Left lung (tissue), 10 donors: Measurements from ENCODE around the gene SMKR1. TPM values are rescaled to one million over a fixed set of nuclear protein-coding genes. Genes with fewer than 3 reads are reported as not detected.

Experiments used
- ATAC-seq: fragments of 200-7000 bp; cut with Tn5 transposase; one replicate; pipeline ENCODE4 v1.9.1; 2020; ENCODE audit warnings: moderate library complexity
- DNase-seq, 4 donors: peaks; one replicate each; pipeline ENCODE4 v3.0.0-alpha.2; 2013 to 2020
- H3K27ac ChIP-seq, 2 donors: fragments of 200-600 bp; sonication (generic) in 1 of 2; one replicate each; pipeline versions ENCODE4 v1.5.0 to v1.8.0; 2020 to 2021
- H3K27me3 ChIP-seq, 2 donors: fragments of 200-600 bp; sonication (generic) in 1 of 2; one replicate each; pipeline versions ENCODE4 v1.5.0 to v1.8.0; 2020 to 2021
- H3K36me3 ChIP-seq, 2 donors: fragments of 200-600 bp; sonication (generic) in 1 of 2; one replicate each; pipeline versions ENCODE4 v1.5.0 to v1.8.0; 2020 to 2021
- H3K4me1 ChIP-seq, 2 donors: fragments of 200-600 bp; one replicate each; pipeline ENCODE4 v1.8.0; 2021
- H3K4me3 ChIP-seq, 2 donors: fragments of 200-600 bp; sonication (generic) in 1 of 2; one replicate each; pipeline versions ENCODE4 v1.5.0 to v1.8.0; 2020 to 2021; ENCODE audit warnings: mild to moderate bottlenecking in 1 of 2
- H3K9me3 ChIP-seq, 2 donors: fragments of 200-600 bp; sonication (generic) in 1 of 2; one replicate each; pipeline versions ENCODE4 v1.5.0 to v1.8.0; 2020 to 2021
- intact Hi-C, 2 donors: fragments of 100-400 bp; cut with DNase I; formaldehyde crosslinking; loops; one replicate each; pipeline versions ENCODE4 v1.11.2 to v1.14.2; 2022
- polyA plus RNA-seq, 6 donors: library from polyadenylated mRNA; unstranded; fragments of 120-200 nt; gene quantifications; one replicate each; pipeline ENCODE4 v1.2.1, GENCODE V29; 2013; ENCODE audit not compliant: insufficient read length in 6 of 6
- total RNA-seq, 2 donors: library from RNA; stranded (reverse); fragmentation: NEBNext Ultra II Directional; extraction: Animal tissue kit (Norgen Biotek cat#: 25700); gene quantifications; one replicate each; pipeline ENCODE4 v1.2.1, GENCODE V29; 2021
- TF ChIP-seq, protein P1 (sequence below), 2 donors: fragments of 200-600 bp; sonication (generic) in 1 of 2; IDR thresholded peaks; one replicate each; pipeline versions ENCODE4 v1.5.0 to v1.8.0; 2021; ENCODE audit warnings: antibody characterized with exemption in 2 of 2
- donor health status: DM: no; HTN: yes; CAD: no.
- donor health status: DM: no; HTN: no; CAD: no.

The SMKR1 gene
- total and polyA plus RNA-seq, 8 donors, result 0.16 to 1.0 (median 0.57) TPM; not detected in 1

DNA sequence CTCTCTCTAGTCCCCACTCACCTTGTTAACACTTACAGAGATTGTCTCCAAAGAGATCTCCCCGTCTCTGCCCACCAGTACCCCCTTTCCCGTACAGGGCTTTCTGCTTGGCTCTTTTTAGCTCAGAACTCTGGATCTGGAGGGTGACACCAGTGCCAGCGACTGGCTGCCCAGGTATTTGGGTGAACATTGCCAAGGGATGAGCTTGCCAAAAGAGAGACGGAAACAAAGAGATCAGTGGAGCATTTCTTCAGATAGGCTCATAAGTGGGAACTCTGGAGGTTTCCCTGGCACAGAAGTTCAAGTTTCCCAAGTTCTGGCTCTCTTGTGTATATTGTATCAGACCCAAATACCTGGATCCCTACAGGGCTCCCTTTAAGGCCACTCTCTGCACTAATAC is 38.1 kb upstream of the SMKR1 start:
- intact Hi-C loops, result loop anchor here in 1 of 2 donors (10.0 kb wide), 1 partner anchor 89 kb away; no protein-coding TSS in a partner anchor
- H3K27me3 ChIP-seq, result no peaks in the 10 kb centered on the region
- TF ChIP-seq, protein P1, sequence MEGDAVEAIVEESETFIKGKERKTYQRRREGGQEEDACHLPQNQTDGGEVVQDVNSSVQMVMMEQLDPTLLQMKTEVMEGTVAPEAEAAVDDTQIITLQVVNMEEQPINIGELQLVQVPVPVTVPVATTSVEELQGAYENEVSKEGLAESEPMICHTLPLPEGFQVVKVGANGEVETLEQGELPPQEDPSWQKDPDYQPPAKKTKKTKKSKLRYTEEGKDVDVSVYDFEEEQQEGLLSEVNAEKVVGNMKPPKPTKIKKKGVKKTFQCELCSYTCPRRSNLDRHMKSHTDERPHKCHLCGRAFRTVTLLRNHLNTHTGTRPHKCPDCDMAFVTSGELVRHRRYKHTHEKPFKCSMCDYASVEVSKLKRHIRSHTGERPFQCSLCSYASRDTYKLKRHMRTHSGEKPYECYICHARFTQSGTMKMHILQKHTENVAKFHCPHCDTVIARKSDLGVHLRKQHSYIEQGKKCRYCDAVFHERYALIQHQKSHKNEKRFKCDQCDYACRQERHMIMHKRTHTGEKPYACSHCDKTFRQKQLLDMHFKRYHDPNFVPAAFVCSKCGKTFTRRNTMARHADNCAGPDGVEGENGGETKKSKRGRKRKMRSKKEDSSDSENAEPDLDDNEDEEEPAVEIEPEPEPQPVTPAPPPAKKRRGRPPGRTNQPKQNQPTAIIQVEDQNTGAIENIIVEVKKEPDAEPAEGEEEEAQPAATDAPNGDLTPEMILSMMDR (IDR thresholded peaks at IDR 0.05), result no peak
- H3K27ac ChIP-seq, result no peak overlapping the region
- no peaks in the 10 kb centered on the region for H3K9me3 ChIP-seq
- H3K4me3 ChIP-seq, result no peak overlapping the region
- ATAC-seq, result no peak
- no peaks in the 10 kb centered on the region for H3K4me1 ChIP-seq
- peaks cover 0 to 4% of the 10 kb centered on the region in 2 donors for H3K36me3 ChIP-seq
- DNase-seq, result no peak

DNA sequence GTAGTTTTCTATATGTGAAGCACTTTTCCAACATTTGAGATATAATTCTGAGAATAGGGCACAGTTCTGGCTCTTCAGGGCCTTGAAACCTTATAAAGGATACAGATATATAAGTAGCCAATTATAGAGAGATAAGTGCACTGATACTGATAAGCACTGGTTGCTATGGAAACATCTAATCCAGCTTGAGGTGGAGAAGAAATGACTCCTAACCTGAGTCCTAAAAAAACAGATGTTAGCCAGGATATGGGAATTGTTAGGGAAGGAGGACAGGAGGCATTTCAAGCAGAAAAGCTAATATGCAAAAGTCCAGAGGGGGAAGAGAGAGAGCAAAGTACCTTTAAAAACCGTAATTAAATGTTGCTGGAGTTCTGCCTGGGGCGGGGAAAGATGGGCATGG is 37.3 kb upstream of the SMKR1 start:
- intact Hi-C loops, result loop anchor here in 1 of 2 donors (10.0 kb wide), 1 partner anchor 90 kb away; no protein-coding TSS in a partner anchor
- no peak overlapping the region for H3K27ac ChIP-seq
- ATAC-seq, result no peak

DNA sequence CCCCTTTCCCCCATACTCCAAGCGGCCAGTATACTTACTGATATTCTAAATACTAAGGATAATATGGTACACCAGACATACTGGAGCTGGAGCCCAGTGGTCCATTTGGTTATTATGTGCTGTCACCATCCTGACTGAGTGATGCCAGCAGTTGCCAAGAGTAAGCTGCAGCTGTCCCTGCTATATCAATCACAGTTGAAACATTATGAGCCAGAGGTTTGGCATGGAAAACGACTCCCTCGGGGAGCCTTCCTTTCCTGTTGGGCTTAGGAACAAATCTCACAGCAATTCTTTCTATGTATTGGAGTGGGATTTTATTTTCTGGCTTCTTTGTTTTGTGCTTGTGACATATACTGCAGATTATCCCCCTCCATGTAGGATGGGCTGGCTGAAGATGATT is 35.5 kb upstream of the SMKR1 start:
- Histone ChIP-seq H3K9me3 (no peaks in the 10 kb centered on the region), H3K27me3 (no peaks in the 10 kb centered on the region), H3K27ac (no peak overlapping the region), H3K36me3 (no peaks in the 10 kb centered on the region), H3K4me1 (no peaks in the 10 kb centered on the region), H3K4me3 (no peak overlapping the region)
- ATAC-seq (no peak), DNase-seq (no peak)
- TF ChIP-seq, protein P1 (IDR thresholded peaks at IDR 0.05), result no peak
- intact Hi-C loops, result loop anchor here in 1 of 2 donors (10.0 kb wide), 1 partner anchor 92 kb away; no protein-coding TSS in a partner anchor

More for the DNA sequence above, 37.3 kb upstream of the SMKR1 start:
- Histone ChIP-seq H3K9me3 (no peaks in the 10 kb centered on the region), H3K4me3 (no peak overlapping the region), H3K27me3 (no peaks in the 10 kb centered on the region), H3K36me3 (peaks cover 0 to under 1% of the 10 kb centered on the region in 2 donors), H3K4me1 (no peaks in the 10 kb centered on the region)
- DNase-seq, result no peak
- TF ChIP-seq, protein P1 (IDR thresholded peaks at IDR 0.05), result no peak

DNA sequence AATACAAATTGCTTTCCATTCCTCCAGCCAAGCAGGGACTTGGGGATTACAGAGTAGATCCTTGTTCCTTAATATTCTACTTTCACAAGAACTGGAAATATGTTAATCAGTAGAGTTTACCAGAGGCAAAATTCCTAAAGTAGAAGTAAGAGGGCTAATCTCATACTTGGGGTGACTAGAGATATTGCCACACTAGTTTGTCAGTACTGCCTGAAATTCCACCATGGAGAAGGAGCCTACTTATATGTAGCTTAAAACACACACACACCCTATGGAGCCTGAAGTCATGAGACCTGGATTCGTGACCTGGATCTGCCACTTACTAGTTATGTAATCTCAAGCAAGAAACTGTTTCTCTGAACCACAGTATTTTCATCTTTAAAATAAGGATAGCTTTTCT is 34.2 kb upstream of the SMKR1 start:
- Histone ChIP-seq H3K36me3 (no peaks in the 10 kb centered on the region), H3K4me3 (no peak overlapping the region), H3K27ac (peak overlapping the region; percentile 33 to 64), H3K9me3 (no peaks in the 10 kb centered on the region), H3K4me1 (no peaks in the 10 kb centered on the region), H3K27me3 (no peaks in the 10 kb centered on the region)
- DNase-seq, result peak in 2 of 4 donors; percentile 3 to 26
- TF ChIP-seq, protein P1 (IDR thresholded peaks at IDR 0.05), result no peak
- ATAC-seq, result peak; percentile 78
- intact Hi-C loops, result loop anchor here in 1 of 2 donors (10.0 kb wide), 1 partner anchor 93 kb away; no protein-coding TSS in a partner anchor

DNA sequence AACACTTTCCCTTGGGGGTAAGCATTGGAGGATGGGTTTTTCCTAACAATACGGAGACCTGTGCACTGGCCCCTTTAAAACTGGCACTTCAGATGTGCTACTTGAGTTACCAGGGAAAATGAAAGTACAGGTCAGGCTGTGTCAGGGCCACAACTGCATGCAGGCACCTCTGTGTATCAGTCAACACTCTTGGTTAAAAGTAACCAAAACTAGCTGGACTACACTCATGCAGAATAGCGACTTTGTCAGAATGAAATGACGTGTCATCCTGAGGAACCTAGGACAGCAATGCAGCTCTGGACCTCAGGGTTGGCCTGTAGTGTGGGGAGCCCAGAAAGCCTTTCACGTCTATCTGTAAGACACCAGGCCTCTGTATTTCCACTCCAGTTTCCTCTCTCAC is 33.8 kb upstream of the SMKR1 start:
- no peaks in the 10 kb centered on the region for H3K27me3 ChIP-seq
- peak overlapping the region; percentile 58 to 64 for H3K27ac ChIP-seq
- ATAC-seq, result peak; percentile 90
- H3K36me3 ChIP-seq, result no peaks in the 10 kb centered on the region
- H3K4me3 ChIP-seq, result no peak overlapping the region
- H3K9me3 ChIP-seq, result no peaks in the 10 kb centered on the region
- TF ChIP-seq, protein P1 (IDR thresholded peaks at IDR 0.05), result no peak
- peak in 1 of 4 donors; percentile 20 for DNase-seq
- no peaks in the 10 kb centered on the region for H3K4me1 ChIP-seq
- intact Hi-C loops, result loop anchor here in 1 of 2 donors (10.0 kb wide), 1 partner anchor 94 kb away; no protein-coding TSS in a partner anchor
